Measurements from ENCODE around the gene SLCO4A1.

- TF ChIP-seq CTCF (conservative IDR thresholded peaks at IDR 0.05; ENCODE audit: low read depth, low read length) (no peak), EZH2 (IDR thresholded peaks at IDR 0.05; ENCODE audit: borderline replicate concordance, low read depth, low read length, poor library complexity, severe bottlenecking) (no peak)
These were observed 20.1 kb downstream of the SLCO4A1 start for GRCh38 chr20:62662422-62662821.
